Right ventricle myocardium superior (tissue), 1 donor: ENCODE measurements around the gene COA1. TPM values are rescaled to one million over a fixed set of nuclear protein-coding genes. Genes with fewer than 3 reads are reported as not detected.

Source experiments
- ATAC-seq: fragments of 200-7000 bp; cut with Tn5 transposase; one replicate; pipeline ENCODE4 v1.9.1; 2020; ENCODE audit warnings: mild to moderate bottlenecking; ENCODE audit not compliant: poor library complexity
- DNase-seq: peaks from one replicate; pipeline ENCODE4 v3.0.0-alpha.2; 2020
- intact Hi-C: fragments of 100-400 bp; cut with DNase I; formaldehyde crosslinking; loops from one replicate; pipeline ENCODE4 v1.11.2; 2022
- total RNA-seq: library from RNA; stranded (reverse); fragmentation: NEBNext Ultra II Directional; extraction: Animal tissue kit (Norgen Biotek cat#: 25700); gene quantifications from one replicate; pipeline ENCODE4 v1.2.1, GENCODE V29; 2021
- donor health status: DM: no; HTN: yes; CAD: no; lungs with severe emphysema.

COA1 gene
- total RNA-seq, 1 donor from 2014 or later = 66.4 TPM

DNA sequence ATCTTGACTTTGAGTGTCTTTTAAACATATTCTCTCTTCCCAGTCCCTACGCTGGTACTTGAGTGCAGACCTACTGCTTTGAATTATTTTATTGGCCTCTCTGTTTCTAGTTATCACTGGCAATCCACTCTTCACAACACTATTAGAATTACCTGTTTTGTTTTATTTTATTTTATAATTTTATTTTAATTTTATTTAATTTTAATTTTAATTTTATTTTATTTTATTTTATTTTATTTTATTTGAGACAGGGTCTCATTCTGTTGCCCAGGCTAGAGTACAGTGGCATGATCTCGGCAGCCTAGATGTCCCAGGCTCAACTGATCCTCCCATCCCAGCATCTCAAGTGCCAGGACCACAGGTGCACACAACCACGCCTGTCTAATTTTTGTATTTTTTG lies 139.6 kb downstream of the COA1 start:
- intact Hi-C loops = loop anchor here (10.0 kb wide), 1 partner anchor 245 kb away; no protein-coding TSS in a partner anchor
- no peak for ATAC-seq
- no peak for DNase-seq

Other genes with a start within 250 kb of the COA1 start
- gene STK17A, start 146.4 kb downstream of the COA1 start, total RNA-seq = 23.8 TPM
- 51.5 TPM for gene BLVRA, start 29.2 kb upstream of the COA1 start, total RNA-seq
- 200 TPM for gene MRPS24, start 140.0 kb upstream of the COA1 start, total RNA-seq
- gene URGCP, start 177.1 kb upstream of the COA1 start, total RNA-seq = 43.4 TPM
- 44.6 TPM for gene UBE2D4, start 196.9 kb upstream of the COA1 start, total RNA-seq